IMR-90 (cell line): ENCODE results near the gene SLC1A5. TPM values are rescaled to one million over a fixed set of nuclear protein-coding genes. Genes with fewer than 3 reads are reported as not detected.

Experiments used
- ATAC-seq: fragments of 200-7000 bp; cut with Tn5 transposase; 2 replicates; pipeline ENCODE4 v1.9.1; 2020; ENCODE audit warnings: low read depth, mild to moderate bottlenecking, moderate library complexity
- BruUV-seq: library from RNA; stranded (reverse); fragments of 400-500 nt; replicated peaks from 2 replicates; lab custom pipeline; 2021; lab: Mats Ljungman, UMichigan
- CTCF ChIA-PET: fragments of 300-600 bp; formaldehyde crosslinking; extraction: SDS; loops from one replicate; lab custom pipeline; 2021; ENCODE audit warnings: antibody characterized with exemption; lab: Yijun Ruan, JAX
- POLR2A ChIA-PET: fragments of 300-600 bp; sonication (Branson Sonifier 250); formaldehyde crosslinking; loops from one replicate; lab custom pipeline; 2022; ENCODE audit warnings: antibody characterized with exemption; ENCODE audit not compliant: unreplicated experiment; lab: Charles Lee
- DNase-seq: peaks from one replicate; pipeline ENCODE4 v3.0.0; 2013
- H2AFZ ChIP-seq: replicated peaks from 2 replicates; pipeline ENCODE3; 2013; ENCODE audit warnings: low read length, mild to moderate bottlenecking; ENCODE audit not compliant: poor library complexity
- H2AK5ac ChIP-seq: 2 replicates; pipeline ENCODE4 v1.6.1; 2013; ENCODE audit warnings: low read depth, low read length, inconsistent platforms
- H2AK9ac ChIP-seq: replicated peaks from 2 replicates; pipeline ENCODE3; 2013; ENCODE audit warnings: mild to moderate bottlenecking, low read depth, low read length, moderate library complexity; ENCODE audit not compliant: poor library complexity
- H2BK120ac ChIP-seq: 2 replicates; pipeline ENCODE4 v1.6.1; 2013; ENCODE audit warnings: low read depth, low read length, inconsistent platforms
- H2BK15ac ChIP-seq: 3 replicates; pipeline ENCODE4 v1.6.1; 2013; ENCODE audit warnings: low read depth, low read length, inconsistent platforms
- H2BK20ac ChIP-seq: 2 replicates; pipeline ENCODE4 v1.6.1; 2013; ENCODE audit warnings: low read depth, mild to moderate bottlenecking, inconsistent platforms, low read length, moderate library complexity
- H2BK5ac ChIP-seq: 2 replicates; pipeline ENCODE4 v1.6.1; 2013; ENCODE audit warnings: mild to moderate bottlenecking, low read depth, low read length, inconsistent platforms; ENCODE audit not compliant: poor library complexity, severe bottlenecking
- H3K14ac ChIP-seq: replicated peaks from 2 replicates; pipeline ENCODE4 v1.6.1; 2013; ENCODE audit warnings: low read depth, low read length, inconsistent platforms
- H3K18ac ChIP-seq: 2 replicates; pipeline ENCODE4 v1.6.1; 2013; ENCODE audit warnings: low read depth, low read length, control low read depth
- H3K23ac ChIP-seq: 2 replicates; pipeline ENCODE4 v1.6.1; 2013; ENCODE audit warnings: low read depth, low read length, inconsistent platforms
- H3K27ac ChIP-seq: 2 replicates; pipeline ENCODE4 v1.5.1; 2013; ENCODE audit warnings: mild to moderate bottlenecking, control low read depth, low read length; ENCODE audit not compliant: insufficient read depth
- H3K27me3 ChIP-seq: 2 replicates; pipeline ENCODE4 v1.6.1; 2013; ENCODE audit warnings: low read length; ENCODE audit not compliant: control insufficient read depth, insufficient read depth
- H3K36me3 ChIP-seq: 2 replicates; pipeline ENCODE4 v1.6.1; 2013; ENCODE audit warnings: low read length, mixed read lengths; ENCODE audit not compliant: control insufficient read depth, insufficient read depth
- H3K4ac ChIP-seq: 2 replicates; pipeline ENCODE4 v1.6.1; 2013; ENCODE audit warnings: low read depth, low read length, inconsistent platforms
- H3K4me1 ChIP-seq: 2 replicates; pipeline ENCODE4 v1.6.1; 2013; ENCODE audit warnings: low read length, mixed read lengths; ENCODE audit not compliant: control insufficient read depth, insufficient read depth
- H3K4me2 ChIP-seq: 2 replicates; pipeline ENCODE4 v1.6.1; 2013; ENCODE audit warnings: low read depth, mild to moderate bottlenecking, control low read depth, low read length, moderate library complexity
- H3K4me3 ChIP-seq: 2 replicates; pipeline ENCODE4 v1.5.1; 2013; ENCODE audit warnings: low read depth, mild to moderate bottlenecking, control low read depth, low read length, moderate library complexity; ENCODE audit not compliant: insufficient read depth
- H3K56ac ChIP-seq: 2 replicates; pipeline ENCODE4 v1.6.1; 2013; ENCODE audit warnings: low read length, inconsistent platforms; ENCODE audit not compliant: insufficient read depth; ENCODE audit errors: extremely low read depth
- H3K79me1 ChIP-seq, 2 experiments: 2 replicates each; pipeline ENCODE4 v1.6.1; 2013; ENCODE audit warnings: low read length in 2 of 2, inconsistent platforms in 1 of 2, low read depth in 1 of 2
- H3K9ac ChIP-seq: 2 replicates; pipeline ENCODE4 v1.6.1; 2013; ENCODE audit warnings: low read depth, low read length, control low read depth
- H3K9me1 ChIP-seq: 2 replicates; pipeline ENCODE4 v1.6.1; 2013; ENCODE audit warnings: low read length, inconsistent platforms; ENCODE audit not compliant: insufficient read depth
- H3K9me3 ChIP-seq: 2 replicates; pipeline ENCODE4 v1.6.1; 2013; ENCODE audit warnings: low read length; ENCODE audit not compliant: control insufficient read depth, insufficient read depth
- H4K20me1 ChIP-seq: 2 replicates; pipeline ENCODE4 v1.6.1; 2013; ENCODE audit warnings: low read length, inconsistent platforms; ENCODE audit not compliant: insufficient read depth
- H4K5ac ChIP-seq: 2 replicates; pipeline ENCODE4 v1.6.1; 2013; ENCODE audit warnings: mild to moderate bottlenecking, low read depth, low read length, control low read depth
- H4K8ac ChIP-seq, 2 experiments: 2 replicates each; pipeline ENCODE4 v1.6.1; 2013; ENCODE audit warnings: low read depth in 2 of 2, low read length in 2 of 2, control low read depth in 1 of 2, inconsistent platforms in 1 of 2
- H4K91ac ChIP-seq: 2 replicates; pipeline ENCODE4 v1.6.1; 2013; ENCODE audit warnings: low read depth, low read length, inconsistent platforms; ENCODE audit not compliant: insufficient read depth
- BHLHE40 ChIP-seq: fragments of 150-350 bp; IDR thresholded peaks from 2 replicates; pipeline ENCODE4 v1.6.1; 2016; ENCODE audit warnings: mild to moderate bottlenecking, low read depth, low read length
- CEBPB ChIP-seq: IDR thresholded peaks from 2 replicates; pipeline ENCODE4 v1.6.1; 2012; ENCODE audit warnings: low read depth, low read length, improper control_type of control experiment
- CHD1 ChIP-seq: IDR thresholded peaks from 2 replicates; pipeline ENCODE4 v1.6.1; 2012; ENCODE audit warnings: low read depth, low read length, improper control_type of control experiment
- ELK1 ChIP-seq: fragments of 150-350 bp; IDR thresholded peaks from 2 replicates; pipeline ENCODE4 v1.6.1; 2016; ENCODE audit warnings: low read depth, mild to moderate bottlenecking, low read length, moderate library complexity, borderline replicate concordance
- FOS ChIP-seq: fragments of 150-350 bp; IDR thresholded peaks from 2 replicates; pipeline ENCODE4 v1.6.1; 2016; ENCODE audit warnings: low read depth, low read length
- MAFK ChIP-seq: IDR thresholded peaks from 2 replicates; pipeline ENCODE4 v1.6.1; 2012; ENCODE audit warnings: low read depth, low read length, improper control_type of control experiment
- MAZ ChIP-seq: IDR thresholded peaks from 2 replicates; pipeline ENCODE4 v1.6.1; 2012; ENCODE audit warnings: low read depth, mild to moderate bottlenecking, low read length, improper control_type of control experiment, moderate library complexity, borderline replicate concordance
- NFE2L2 ChIP-seq: fragments of 150-350 bp; IDR thresholded peaks from 2 replicates; pipeline ENCODE4 v1.6.1; 2016; ENCODE audit warnings: low read depth, mild to moderate bottlenecking, low read length
- POLR2A ChIP-seq: IDR thresholded peaks from 2 replicates; pipeline ENCODE4 v1.6.1; 2012; ENCODE audit warnings: mild to moderate bottlenecking, low read depth, low read length
- RCOR1 ChIP-seq: IDR thresholded peaks from 2 replicates; pipeline ENCODE4 v1.6.1; 2012; ENCODE audit warnings: mild to moderate bottlenecking, low read length, improper control_type of control experiment; ENCODE audit not compliant: insufficient replicate concordance
- RFX5 ChIP-seq: IDR thresholded peaks from 2 replicates; pipeline ENCODE4 v1.8.0; 2012; ENCODE audit warnings: low read depth, mild to moderate bottlenecking, low read length, moderate library complexity
- SMC3 ChIP-seq: fragments of 150-350 bp; IDR thresholded peaks from 2 replicates; pipeline ENCODE4 v1.6.1; 2016; ENCODE audit warnings: low read depth, mild to moderate bottlenecking, antibody characterized with exemption, low read length, moderate library complexity
- USF2 ChIP-seq: fragments of 150-350 bp; IDR thresholded peaks from 2 replicates; pipeline ENCODE4 v1.6.1; 2017; ENCODE audit warnings: mild to moderate bottlenecking, antibody characterized with exemption, low read length, low read depth
- WGBS, 2 experiments: methylation state at CpG; one replicate each; pipeline versions ENCODE4 v1.1.5 to v1.1.7; 2013; ENCODE audit warnings: missing lambda C conversion rate in 2 of 2; ENCODE audit not compliant: insufficient read length in 1 of 2; ENCODE audit errors: extremely low coverage in 2 of 2; 5-methylcytosine and 5-hydroxymethylcytosine counted together
- dilution Hi-C: fragments of 300-500 bp; cut with HindIII; formaldehyde crosslinking; loops from one replicate; pipeline ENCODE4 v1.14.3; 2018; ENCODE audit warnings: low sequenced_read_pairs; ENCODE audit not compliant: unreplicated experiment
- in situ Hi-C: fragments of 300-500 bp; cut with MboI; formaldehyde crosslinking; loops from 3 replicates; pipeline ENCODE4 v1.14.3; 2019; ENCODE audit warnings: low sequenced_read_pairs, inconsistent platforms, mixed read lengths
- intact Hi-C: fragments of 100-400 bp; cut with micrococcal nuclease; formaldehyde crosslinking; loops from 2 replicates; pipeline ENCODE4 v1.10.0; 2022
- polyA plus RNA-seq, 3 experiments: library from polyadenylated mRNA; depleted of rRNA; stranded (reverse); fragments of >200 nt; gene quantifications; 2 replicates each; pipeline ENCODE4 v1.2.3, GENCODE V29; 2012; ENCODE audit warnings: low replicate concordance in 1 of 3
- total RNA-seq: library from RNA; depleted of rRNA; stranded (reverse); fragments of >200 nt; gene quantifications from 2 replicates; pipeline ENCODE4 v1.2.3, GENCODE V29; 2012

SLC1A5 gene
- total and polyA plus RNA-seq, 2 of the 4 experiments (the other 2 are of a cell fraction): 142 to 171 TPM

GRCh38 chr19:46744005-46744691 lies 44.2 kb downstream of the SLC1A5 start (continued):
- no peak for TF ChIP-seq MAFK

- Histone ChIP-seq H3K9me1 (peaks cover 28% of the 10 kb centered on the region), H4K20me1 (peaks cover 77% of the 10 kb centered on the region), H3K27me3 (no peaks in the 10 kb centered on the region), H3K4me2 (no peak overlapping the region; the same call in 1 of the 2 replicates), H3K9ac (no peak overlapping the region), H3K36me3 (peaks cover 17% of the 10 kb centered on the region), H3K27ac (no peak overlapping the region), H2AK9ac (no peak overlapping the region), H3K23ac (peak overlapping the region; percentile 62; the same call in 1 of the 2 replicates), H2AK5ac (no peak overlapping the region), H2BK120ac (no peak overlapping the region), H3K4me3 (no peak overlapping the region), H3K56ac (no peak overlapping the region), H3K18ac (no peak overlapping the region), H3K14ac (no peak overlapping the region), H3K4ac (no peak overlapping the region), H4K8ac (no peak overlapping the region), H2BK15ac (no peak overlapping the region), H3K4me1 (peaks cover 21% of the 10 kb centered on the region), H2BK20ac (no peak overlapping the region), H4K91ac (no peak overlapping the region), H2AFZ (no peak overlapping the region), H3K79me1 (peaks cover 19 to 87% of the 10 kb centered on the region in 2 experiments), H4K5ac (no peak overlapping the region), H2BK5ac (no peak overlapping the region), H3K9me3 (no peaks in the 10 kb centered on the region)
- no peak for ATAC-seq
- DNase-seq: no peak
- in situ Hi-C loops (no loop called here), dilution Hi-C loops (no loop called here), intact Hi-C loops (loop anchor here (10.0 kb wide), 1 partner anchor 128 kb away; no protein-coding TSS in a partner anchor)
- ChIA-PET CTCF (no interaction called here), POLR2A (no interaction called here)
- BruUV-seq: TSS peak; percentile 27
- WGBS, 2 experiments: no CpG with 5 or more reads among the region's 4 CpGs
- TF ChIP-seq RCOR1: no peak
- TF ChIP-seq MAZ: no peak
- TF ChIP-seq NFE2L2: no peak
- TF ChIP-seq BHLHE40: no peak
- no peak for TF ChIP-seq CEBPB
- TF ChIP-seq USF2: no peak
- no peak for TF ChIP-seq CHD1
- TF ChIP-seq POLR2A: no peak
- TF ChIP-seq ELK1: no peak
- TF ChIP-seq SMC3: no peak
- no peak for TF ChIP-seq MAFK
- TF ChIP-seq FOS: no peak
- TF ChIP-seq RFX5: no peak
Observed at GRCh38 chr19:46742926-46743480, 45.4 kb downstream of the SLC1A5 start.
